GM23248 (cell line): Measurements from ENCODE around the gene ACSS1.

Source experiments
- EZH2 ChIP-seq: fragments of 200-600 bp; sonication (generic); IDR thresholded peaks from 2 replicates; pipeline ENCODE4 v1.6.1; 2018; ENCODE audit warnings: antibody characterized with exemption, mild to moderate bottlenecking; ENCODE audit not compliant: insufficient read depth, poor library complexity, severe bottlenecking
- EZH2phosphoT487 ChIP-seq: fragments of 200-600 bp; sonication (generic); IDR thresholded peaks from 2 replicates; pipeline ENCODE4 v1.6.1; 2018; ENCODE audit warnings: antibody characterized with exemption, moderate library complexity, mild to moderate bottlenecking, low read depth; ENCODE audit not compliant: insufficient read depth

- TF ChIP-seq EZH2phosphoT487 (no peak), EZH2 (no peak)
Measured at GRCh38 chr20:25000268-25000801, 57.6 kb downstream of the ACSS1 start.
